UCSD-AML1 (cell line): ENCODE measurements around the gene C1QTNF9.
"Not testable (repeated sequence)": the region's sequence is repeated elsewhere in the genome, so short reads cannot be mapped to it uniquely, and the experiment has no call there.

Experiments
- DNase-seq: peaks from one replicate; lab custom pipeline; 2025; ENCODE audit not compliant: unreplicated experiment; lab: John Stamatoyannopoulos, UW

Gene C1QTNF9

DNA sequence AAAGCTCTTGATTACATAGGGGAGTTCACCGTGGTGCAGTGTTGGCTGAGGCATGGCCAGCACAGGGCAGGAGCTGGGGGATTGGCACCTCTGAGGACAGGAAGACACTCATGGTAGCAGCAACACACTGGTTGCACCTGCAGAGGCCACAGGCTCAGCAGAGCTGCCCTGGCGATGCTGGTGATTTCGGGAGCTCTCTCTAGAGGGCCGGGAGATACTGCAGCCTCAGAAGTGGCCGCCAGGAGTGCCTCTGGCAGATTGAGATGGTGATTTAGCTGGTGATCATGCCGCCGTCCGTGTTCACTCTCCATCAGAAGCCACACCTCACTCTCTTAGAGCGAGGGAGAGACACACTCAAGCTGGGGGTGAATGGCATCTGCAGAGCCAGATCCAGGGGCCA lies 49.9 kb downstream of the C1QTNF9 start:
- DNase-seq: not testable (repeated sequence)

GRCh38 chr13:24360106-24360505 lies 50.7 kb downstream of the C1QTNF9 start:
- no peak for DNase-seq

GRCh38 chr13:24361113-24361512 lies 51.7 kb downstream of the C1QTNF9 start:
- no peak for DNase-seq

- no peak for DNase-seq
Measured at GRCh38 chr13:24361852-24362366, 52.5 kb downstream of the C1QTNF9 start.

DNA sequence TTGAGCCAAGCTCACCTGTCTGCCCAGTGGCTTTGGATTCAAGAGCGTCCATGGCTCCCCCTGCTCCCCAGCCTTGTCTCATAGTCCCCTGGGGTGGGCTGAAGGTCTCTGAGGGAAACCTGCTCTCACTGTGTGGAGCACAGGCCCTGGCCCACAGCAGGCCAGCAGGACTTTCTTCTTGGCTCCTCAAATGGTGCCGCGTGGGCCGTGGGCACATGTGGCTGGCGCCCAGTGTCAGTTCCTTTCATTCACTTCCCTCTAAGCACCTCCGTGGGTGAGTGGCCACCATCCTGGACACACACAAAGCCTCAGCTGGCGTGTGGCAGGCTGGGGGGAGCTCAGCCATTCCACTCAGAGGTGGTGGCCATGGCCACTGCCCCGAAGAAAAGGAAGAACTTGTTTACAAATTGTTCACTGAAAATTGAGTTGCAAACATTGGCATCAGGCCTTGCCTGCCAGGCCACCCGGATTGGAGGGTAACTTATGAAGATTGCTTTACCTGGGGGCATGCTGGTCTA lies 53.1 kb downstream of the C1QTNF9 start:
- DNase-seq: no peak

DNA sequence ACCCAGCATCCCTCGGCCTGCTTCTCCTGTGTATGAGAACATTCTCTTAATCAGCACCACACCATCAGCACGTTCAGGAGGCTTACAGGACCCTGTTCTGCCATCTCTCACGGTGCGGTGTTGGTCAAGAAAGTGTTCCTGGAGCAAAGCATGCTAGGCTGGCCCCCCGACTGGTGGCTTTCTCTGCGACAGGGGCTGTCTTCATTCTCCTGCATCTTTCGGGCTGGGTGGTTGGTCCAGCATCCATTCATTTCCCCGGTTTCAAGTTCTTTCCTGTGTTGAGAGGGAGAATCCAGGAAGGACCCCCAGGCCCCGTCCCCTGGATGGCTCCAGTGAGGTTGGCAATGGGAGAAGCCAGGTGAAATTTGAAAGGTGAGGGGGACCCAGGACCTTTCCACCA lies 55.8 kb downstream of the C1QTNF9 start:
- DNase-seq: no peak

DNA sequence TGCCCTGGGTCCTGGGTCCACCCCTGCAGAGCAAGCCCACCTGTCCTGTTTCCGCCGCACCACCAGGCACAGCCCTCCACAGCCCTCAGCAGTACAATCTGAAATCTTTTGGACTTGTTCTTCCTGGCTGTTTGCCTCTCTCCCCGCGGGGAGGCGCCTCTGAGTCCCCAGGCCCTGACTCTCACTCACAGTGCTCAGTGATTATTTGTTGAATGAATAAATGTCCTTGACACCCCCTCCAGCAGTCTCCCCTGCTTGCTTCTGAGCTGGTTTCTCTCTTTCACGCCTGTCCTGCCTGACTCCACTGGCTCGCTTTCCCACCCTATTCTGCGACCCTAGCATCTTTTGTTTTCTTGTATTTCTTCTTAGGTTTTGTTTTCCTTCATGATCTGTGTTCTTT lies 56.9 kb downstream of the C1QTNF9 start:
- not testable (repeated sequence) for DNase-seq

GRCh38 chr13:24371273-24371672 lies 61.9 kb downstream of the C1QTNF9 start:
- DNase-seq: not testable (repeated sequence)
